NCI-H1694 treated with DMSO at 0.1 percent for 48 hours (cell line): Measurements from ENCODE around the gene IFT81.
"Not testable (repeated sequence)": the region's sequence is repeated elsewhere in the genome, so short reads cannot be mapped to it uniquely, and the experiment has no call there.

Experiments
- DNase-seq: peaks from one replicate; lab custom pipeline; 2025; lab: John Stamatoyannopoulos, UW

The IFT81 gene

GRCh38 chr12:110205931-110206330 lies 81.8 kb downstream of the IFT81 start:
- DNase-seq: no peak

GRCh38 chr12:110211639-110212536 lies 87.7 kb downstream of the IFT81 start:
- DNase-seq: not testable (repeated sequence)

- no peak for DNase-seq
Observed at GRCh38 chr12:110217996-110218674, 94.0 kb downstream of the IFT81 start.

- no peak for DNase-seq
Observed at GRCh38 chr12:110222027-110222426, 97.9 kb downstream of the IFT81 start.

GRCh38 chr12:110222433-110222832 lies 98.3 kb downstream of the IFT81 start:
- DNase-seq: no peak

- DNase-seq: no peak
Observed at GRCh38 chr12:110223777-110224378, 99.7 kb downstream of the IFT81 start.

- DNase-seq: peak; percentile 11
Observed at GRCh38 chr12:110224379-110225304, 100.5 kb downstream of the IFT81 start.

GRCh38 chr12:110227138-110227537 lies 103.0 kb downstream of the IFT81 start:
- no peak for DNase-seq

- not testable (repeated sequence) for DNase-seq
Observed at GRCh38 chr12:110228348-110228747, 104.2 kb downstream of the IFT81 start.

GRCh38 chr12:110228756-110229155 lies 104.6 kb downstream of the IFT81 start:
- DNase-seq: no peak

- no peak for DNase-seq
Observed at GRCh38 chr12:110229409-110229808, 105.3 kb downstream of the IFT81 start.

- no peak for DNase-seq
Observed at GRCh38 chr12:110230655-110231054, 106.5 kb downstream of the IFT81 start.

GRCh38 chr12:110233212-110233903 lies 109.2 kb downstream of the IFT81 start:
- no peak for DNase-seq

- no peak for DNase-seq
Observed at GRCh38 chr12:110234331-110234751, 110.2 kb downstream of the IFT81 start.

- no peak for DNase-seq
Observed at GRCh38 chr12:110234755-110235154, 110.6 kb downstream of the IFT81 start.

- no peak for DNase-seq
Observed at GRCh38 chr12:110235383-110235782, 111.2 kb downstream of the IFT81 start.

- DNase-seq: no peak
Observed at GRCh38 chr12:110243227-110243626, 119.1 kb downstream of the IFT81 start.

- no peak for DNase-seq
Observed at GRCh38 chr12:110244372-110244771, 120.2 kb downstream of the IFT81 start.

GRCh38 chr12:110244829-110245228 lies 120.7 kb downstream of the IFT81 start:
- no peak for DNase-seq

- DNase-seq: peak; percentile 15
Observed at GRCh38 chr12:110245369-110245772, 121.2 kb downstream of the IFT81 start.
